Central memory CD4-positive, alpha-beta T cell (primary cell): ENCODE measurements around the gene MBNL1.
A peak's percentile ranks its signal among the peaks of the same experiment; 100 is the strongest.

Source experiments
- DNase-seq: peaks from one replicate; pipeline ENCODE4 v3.0.0; 2022
- total RNA-seq, 3 experiments: gene quantifications; one replicate each; lab custom pipeline; 2026; lab: John Stamatoyannopoulos, UW

Gene MBNL1, protein sequence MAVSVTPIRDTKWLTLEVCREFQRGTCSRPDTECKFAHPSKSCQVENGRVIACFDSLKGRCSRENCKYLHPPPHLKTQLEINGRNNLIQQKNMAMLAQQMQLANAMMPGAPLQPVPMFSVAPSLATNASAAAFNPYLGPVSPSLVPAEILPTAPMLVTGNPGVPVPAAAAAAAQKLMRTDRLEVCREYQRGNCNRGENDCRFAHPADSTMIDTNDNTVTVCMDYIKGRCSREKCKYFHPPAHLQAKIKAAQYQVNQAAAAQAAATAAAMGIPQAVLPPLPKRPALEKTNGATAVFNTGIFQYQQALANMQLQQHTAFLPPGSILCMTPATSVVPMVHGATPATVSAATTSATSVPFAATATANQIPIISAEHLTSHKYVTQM
- 644 to 1,044 (median 974) reads per million in 3 experiments for total RNA-seq

DNA sequence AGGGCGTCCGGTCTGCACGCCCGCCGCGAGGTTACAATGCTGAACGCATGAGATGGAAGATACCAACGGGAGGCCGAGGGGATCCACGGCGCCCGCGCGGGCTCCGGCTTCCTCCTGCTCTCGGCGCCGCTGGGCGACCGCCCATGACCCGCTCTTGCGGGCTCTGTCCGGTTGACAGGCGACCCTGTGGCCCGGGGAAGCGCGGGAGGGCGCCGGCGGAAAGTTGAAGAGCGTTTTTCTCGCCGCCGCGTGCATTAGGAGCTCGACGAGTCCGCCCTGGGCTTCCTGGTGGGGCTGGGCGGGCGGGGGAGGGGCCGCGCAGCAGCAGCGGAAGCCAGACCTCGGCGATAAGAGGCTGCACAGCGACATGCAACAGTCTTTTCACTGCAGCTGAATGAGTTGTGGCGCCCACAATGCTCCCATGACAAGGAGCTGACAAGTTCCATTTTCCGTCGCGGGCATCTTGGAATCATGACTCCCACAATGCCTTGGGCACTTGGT is at the start of gene MBNL1:
MBNL1 (plus strand) TSS at position 375 of the 501 bp plus-strand sequence. CDS start 31,265 bp downstream, outside the sequence.
- peak; percentile 81 for DNase-seq

DNA sequence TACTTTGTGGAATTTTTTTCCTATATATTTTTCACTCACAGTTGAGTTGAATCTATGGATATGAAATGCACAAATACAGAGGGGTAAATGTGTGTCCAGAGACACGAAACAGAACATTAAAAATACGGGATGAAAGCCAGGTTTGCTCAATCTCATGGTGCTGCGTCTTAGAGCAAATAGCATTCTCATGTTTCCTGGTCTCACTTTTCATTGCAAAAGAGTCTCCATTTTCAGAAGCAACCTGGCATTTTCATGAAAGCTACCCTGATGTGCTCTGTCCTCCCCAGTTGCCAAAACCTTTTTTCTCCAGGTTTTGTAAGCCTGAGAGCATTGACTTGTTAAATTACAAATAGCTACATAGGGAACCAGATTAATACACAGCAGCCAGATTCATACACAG is 49.5 kb upstream of the MBNL1 start:
- DNase-seq, result no peak

DNA sequence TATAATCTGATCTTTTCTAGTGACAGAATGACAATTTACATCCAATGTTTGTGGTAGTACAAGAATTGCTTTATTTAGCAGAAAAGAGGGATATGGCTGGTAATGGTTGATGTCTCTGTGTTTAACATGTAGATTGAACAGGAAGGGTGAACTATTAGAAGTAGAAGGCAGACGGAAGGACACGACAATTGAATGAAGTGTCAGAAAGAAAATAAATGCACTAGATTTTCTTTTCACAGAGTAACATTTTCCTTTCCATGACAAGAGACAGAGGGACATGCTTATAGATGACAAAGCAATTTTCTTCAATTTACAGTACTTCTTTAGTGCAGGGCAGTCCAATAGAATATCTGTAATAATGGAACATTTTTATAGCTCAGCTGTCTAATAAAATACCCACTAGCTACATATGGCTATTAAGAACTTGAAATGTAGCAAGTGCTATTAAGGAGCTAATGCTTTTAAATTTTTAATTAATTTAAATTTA is 48.9 kb upstream of the MBNL1 start:
- no peak for DNase-seq

DNA sequence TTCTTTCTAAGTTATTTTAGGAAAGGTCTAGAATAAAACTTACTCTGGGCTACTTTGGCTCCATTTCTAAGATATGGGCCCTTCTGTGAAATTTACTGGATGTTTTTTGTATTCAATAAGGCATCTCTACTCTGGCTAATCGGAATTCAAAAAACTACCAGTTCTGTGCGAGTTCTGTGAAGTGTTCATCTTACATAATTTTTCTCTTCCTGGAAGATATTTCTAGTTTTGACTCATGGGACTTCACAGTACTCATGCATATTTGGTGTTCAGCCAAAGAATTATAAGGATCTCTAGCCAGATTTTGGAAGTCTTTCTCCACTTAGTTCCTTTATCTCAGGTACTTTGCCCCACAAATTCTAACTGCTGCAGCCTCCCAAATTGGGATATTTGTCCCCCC is 46.4 kb upstream of the MBNL1 start:
- DNase-seq, result no peak

DNA sequence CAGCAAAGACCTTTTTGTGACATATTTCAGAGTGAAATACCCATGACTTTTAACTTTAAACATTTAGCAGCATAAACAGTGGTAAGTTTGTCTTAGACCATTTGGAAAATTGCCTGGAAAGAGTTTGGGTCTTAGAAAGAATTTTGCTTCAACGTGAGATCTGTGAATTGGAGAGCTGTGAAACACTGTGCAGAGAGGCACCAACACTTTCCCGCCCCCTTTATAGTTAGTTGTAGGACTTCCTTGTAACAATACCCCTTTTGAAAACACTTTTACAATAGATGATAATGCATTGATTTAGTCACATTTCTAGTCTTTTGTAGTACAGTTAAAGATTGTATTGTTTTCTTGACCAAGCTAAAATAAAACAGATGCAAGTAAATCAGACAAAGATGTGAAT is 43.5 kb upstream of the MBNL1 start:
- no peak for DNase-seq

DNA sequence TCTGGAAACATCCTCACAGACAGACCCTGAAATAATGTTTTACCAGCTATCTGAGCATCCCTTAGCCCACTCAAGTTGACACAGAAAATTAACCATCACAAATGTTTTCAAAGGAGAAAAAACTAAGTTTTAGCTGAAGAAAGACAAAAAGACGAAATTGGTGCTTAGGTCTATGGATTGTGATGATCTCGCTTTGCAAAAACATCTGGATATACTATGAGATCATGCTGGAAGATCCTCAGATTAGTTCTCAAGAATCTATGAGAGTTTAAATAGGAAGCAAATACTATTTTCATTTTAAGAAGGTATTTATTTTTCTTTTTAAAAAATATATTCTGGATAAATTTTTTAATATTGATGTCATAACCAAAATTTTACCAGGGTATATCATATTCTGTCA is 42.6 kb upstream of the MBNL1 start:
- DNase-seq, result no peak

DNA sequence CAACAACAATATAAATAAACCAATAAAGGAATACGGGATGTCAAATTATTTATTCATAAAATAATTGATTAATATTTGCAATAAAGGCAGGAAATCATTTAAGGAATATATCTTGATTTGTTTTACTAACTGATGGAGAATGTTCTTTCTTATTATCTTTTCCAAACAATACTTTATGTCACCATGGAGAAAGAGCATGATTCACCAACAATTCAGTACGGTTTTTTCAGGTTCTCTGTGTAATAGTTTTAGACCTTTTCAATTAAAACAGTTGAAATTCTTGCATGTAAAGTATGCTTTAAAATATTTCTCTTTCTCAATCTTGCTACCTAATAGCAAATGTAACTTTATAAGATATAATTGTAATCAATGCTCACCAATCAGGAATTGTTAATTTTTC is 41.7 kb upstream of the MBNL1 start:
- DNase-seq, result no peak

DNA sequence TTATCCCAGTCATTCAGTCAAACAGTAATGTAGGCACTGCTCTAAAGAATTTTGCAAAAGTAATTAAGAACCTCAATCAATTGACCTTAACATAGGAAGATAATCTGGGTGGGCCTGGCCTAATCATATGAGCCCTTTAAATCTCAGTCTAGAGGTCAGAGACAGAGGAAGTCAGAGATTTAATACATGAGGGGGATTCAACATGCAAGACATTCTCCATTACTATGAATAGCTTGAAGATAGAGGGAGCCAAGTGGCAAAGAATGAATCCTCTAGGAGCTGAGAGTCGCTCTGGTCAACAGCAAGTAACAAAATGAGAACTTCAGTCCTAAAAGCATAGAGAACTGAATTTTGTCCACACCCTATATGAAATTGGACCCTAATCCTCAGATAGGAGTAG is 39.0 kb upstream of the MBNL1 start:
- no peak for DNase-seq

DNA sequence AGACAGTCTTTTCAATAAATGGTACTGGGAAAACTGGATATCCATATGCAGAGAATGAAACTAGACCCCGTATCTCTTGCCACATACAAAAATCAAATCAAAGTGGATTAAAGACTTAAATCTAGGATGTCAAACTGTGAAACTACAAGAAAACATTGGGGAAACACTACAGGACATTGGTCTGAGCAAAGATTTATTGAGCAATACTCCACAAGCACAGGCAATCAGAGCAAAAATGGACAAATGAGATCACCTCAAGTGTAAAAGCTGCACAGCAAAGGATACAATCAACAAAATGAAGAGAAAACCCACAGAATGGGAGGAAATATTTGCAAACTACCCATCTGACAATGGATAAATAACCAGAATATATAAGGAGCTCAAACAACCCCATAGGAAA is 38.4 kb upstream of the MBNL1 start:
- DNase-seq, result no peak

DNA sequence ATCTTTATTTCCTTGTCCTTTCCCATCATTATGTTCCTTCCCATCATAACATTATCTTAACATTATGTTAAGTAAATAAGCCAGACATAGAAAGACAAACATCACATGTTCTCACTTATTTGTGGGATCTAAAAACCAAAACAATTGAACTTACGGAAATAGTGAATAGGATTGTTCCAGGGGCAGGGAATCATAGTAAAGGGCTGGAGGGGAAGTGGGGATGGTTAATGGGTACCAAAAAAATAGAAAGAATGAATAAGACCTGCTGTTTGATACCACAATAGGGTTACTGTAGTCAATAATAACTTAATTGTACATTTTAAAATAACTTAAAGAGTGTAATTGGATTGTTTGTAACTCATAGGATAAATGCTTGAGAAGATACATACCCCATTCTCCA is 36.7 kb upstream of the MBNL1 start:
- no peak for DNase-seq

DNA sequence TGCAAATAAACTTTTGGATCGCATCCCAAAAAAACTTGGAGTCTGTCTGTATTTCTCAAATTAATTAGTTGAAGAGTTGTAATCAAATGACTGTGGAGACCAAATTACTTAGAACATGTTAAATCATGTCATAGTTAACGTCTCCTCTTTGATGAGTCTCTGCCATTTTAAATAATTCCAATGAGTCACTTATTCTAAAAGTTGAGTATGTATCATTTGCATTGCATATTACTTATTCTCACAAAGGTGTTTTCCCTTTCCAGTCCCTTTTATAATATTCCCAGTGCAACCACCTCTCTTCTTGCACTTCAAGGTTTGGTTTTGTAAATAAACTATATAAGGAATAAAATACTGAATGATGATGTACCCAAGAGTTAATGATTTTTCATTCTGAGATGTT is 36.0 kb upstream of the MBNL1 start:
- DNase-seq, result no peak

DNA sequence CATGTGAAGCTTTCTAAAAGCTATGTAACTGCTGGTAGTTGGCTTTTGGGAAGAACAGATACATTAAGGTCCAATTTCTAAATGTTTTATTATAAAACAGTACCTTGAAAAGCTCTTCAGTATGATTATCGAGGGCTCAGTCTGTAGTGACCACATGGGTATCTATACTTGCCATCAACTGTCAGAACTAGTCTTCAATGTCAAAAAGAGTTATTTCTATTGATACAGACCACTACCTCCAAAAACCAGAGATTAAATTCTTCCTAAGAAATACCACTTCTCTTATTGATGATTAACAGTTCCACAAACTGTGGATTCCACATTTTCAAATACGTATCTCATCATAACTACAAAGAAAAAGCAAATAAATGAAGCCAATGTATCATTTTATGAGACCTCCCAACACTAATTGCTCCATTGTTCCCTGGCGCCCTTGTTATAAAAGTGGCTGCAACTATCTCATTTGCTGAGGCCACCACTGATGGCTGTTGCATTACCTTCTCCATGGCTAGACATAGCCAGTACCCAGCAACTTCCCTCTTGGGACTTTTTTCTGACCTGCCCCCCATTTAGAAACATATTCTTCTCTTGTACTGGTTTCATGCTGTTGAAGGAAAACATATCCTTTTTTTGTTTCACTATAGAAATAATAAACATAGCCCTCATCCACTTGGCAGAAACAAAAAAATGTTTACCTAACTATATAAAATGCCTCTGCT is 33.9 kb upstream of the MBNL1 start:
- DNase-seq, result no peak

DNA sequence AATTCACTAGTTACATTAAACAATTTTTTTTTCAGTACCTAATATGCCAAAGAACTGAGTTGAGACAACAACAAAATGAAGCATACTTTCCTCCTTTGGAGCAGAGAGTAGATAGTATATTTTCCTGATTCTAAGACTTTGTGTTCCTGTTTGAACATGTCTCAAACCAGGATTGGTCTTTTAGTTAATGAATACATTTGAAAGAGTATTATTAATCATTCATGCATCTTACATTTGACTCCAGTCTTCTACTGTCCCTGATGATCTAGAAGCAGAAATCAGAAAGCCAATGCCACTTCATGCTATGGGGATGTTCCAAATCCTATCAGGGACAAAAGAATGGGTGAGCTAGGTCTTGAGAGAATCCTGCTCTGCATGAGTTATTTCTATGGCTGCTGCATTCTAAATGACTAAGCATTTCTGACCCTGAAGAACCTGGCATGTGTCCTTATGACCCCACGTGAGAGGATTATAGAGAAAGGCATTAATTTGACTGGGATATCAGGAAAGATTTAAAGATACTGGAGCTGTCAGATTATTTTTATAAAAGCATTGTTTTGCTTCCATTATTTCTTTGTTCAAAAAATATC is 32.9 kb upstream of the MBNL1 start:
- no peak for DNase-seq

DNA sequence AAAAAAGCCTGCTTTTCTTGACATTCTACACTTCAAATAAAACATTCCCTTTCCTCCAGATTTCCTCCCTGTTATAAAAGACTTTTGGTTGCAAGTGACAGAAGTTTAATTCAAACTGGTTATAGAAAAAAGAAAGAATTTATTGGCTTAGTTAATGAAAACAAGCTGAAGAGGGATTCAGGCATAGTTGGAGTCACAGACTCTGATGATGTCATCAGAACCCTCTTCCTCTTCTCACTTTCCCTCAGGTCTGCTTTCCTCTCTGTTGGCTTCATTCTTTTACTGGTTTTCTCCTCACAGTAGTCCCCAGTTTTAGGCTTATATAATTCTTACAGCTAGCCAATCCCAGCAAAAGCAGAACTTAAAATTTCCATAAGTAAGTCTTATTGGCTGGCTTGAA is 32.0 kb upstream of the MBNL1 start:
- no peak for DNase-seq

DNA sequence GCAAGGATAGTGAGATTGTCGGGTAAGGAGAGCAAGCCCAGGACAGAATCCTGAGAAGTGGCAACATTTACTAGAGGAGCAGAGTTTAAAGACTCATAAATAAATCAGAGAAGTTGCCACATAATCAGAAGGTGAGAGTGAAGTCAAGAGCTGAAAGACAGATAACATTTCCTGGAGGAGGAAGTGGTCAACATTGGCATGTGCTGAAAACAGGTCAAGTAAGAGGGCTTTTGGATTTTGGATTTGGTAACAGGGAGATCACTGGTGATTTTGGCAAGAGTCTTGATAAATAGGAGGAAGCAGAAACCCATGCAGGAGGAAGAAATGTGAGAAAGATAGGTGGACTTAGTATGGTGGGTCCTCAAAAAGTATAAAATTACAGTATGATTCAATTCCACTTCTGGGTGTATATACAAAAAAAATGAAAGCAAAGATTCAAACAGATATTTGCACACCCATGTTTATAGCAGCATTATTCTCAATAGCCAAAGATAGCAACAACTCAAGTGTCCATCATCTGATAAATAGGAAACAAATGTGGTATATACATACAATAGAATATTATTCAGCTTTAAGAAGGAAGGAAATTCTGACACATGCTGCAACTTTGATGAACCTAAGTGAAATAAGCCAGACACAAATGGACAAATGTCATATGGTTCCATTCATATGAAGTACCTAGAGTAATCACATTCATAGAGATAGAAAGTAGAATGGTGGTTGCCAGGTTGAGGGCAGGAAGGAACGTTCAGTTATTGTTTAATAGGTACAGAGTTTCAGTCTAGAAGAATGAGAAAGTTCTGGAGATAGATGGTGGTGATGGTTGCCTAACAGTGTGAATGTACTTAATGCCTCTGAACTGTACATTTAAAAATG is 27.3 kb upstream of the MBNL1 start:
- DNase-seq, result no peak

DNA sequence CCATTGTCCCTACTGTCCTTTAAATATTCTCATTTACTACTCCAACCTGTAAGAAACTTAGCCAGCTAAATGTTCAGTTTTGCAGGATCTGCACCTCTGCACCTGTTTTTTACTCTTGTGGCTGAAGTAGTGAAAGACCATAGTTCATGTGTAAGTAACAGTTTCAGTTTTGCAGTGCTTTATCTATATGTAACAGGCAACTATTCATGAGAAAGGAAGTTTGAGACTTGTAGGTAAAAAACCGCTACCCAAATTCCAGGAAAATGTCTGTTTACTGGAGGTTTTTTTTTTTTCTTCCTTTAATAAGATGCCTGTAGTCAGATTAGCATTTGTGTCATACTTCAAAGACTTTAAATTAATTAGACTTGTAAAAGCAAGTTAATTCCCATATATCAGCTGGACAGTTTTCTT is 25.4 kb upstream of the MBNL1 start:
- DNase-seq, result peak; percentile 52

DNA sequence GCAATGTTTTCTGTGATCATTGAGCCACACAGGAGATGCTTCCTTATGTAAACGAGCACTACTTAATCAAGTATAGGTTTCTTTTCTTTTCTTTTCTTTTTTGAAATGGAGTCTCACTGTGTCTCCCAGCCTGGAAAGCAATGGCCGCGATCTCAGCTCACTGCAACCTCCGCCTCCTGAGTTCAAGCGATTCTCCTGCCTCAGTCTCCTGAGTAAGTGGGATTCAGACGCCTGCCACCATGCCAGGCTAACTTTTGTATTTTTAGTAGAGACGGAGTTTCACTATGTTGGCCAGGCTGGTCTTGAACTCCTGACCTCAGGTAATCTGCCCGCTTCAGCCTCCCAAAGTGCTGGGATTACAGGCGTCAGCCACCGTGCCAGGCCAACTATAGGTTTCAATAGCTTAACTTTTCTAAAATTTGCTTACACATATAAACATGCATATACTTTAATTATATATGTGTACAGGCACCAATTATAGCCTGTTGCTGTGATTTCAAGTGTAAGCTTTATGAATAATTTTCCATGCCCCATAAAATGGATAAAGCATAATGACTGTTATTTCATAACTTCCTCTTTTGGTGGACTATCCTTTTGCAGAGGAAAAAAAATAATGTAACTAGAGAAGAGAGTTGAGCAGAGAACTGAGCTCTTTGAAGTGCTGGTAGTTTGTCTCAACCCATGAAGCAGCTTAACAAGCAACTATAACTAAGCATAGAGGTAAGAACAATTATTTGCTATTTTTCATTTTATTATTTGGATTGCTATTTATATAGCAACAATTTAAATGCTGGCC is 24.8 kb upstream of the MBNL1 start:
- DNase-seq, result peak; percentile 41

DNA sequence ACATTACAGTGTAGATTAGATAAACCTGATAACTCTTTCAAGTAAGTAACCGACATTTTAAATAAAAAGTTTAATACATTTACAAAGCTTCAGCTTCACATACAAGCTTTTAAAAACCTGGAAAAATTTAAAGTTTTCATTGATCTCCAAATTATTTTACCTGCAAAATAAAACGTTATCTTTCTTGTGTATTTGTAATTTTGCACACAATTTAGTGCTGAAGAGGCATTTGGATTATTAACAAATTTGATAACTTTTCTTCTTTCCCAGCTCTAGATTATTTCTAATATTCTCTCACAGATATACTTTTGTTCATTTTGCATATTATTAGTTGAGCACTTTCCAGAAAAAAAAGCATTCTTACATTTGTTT is 24.2 kb upstream of the MBNL1 start:
- DNase-seq, result no peak

DNA sequence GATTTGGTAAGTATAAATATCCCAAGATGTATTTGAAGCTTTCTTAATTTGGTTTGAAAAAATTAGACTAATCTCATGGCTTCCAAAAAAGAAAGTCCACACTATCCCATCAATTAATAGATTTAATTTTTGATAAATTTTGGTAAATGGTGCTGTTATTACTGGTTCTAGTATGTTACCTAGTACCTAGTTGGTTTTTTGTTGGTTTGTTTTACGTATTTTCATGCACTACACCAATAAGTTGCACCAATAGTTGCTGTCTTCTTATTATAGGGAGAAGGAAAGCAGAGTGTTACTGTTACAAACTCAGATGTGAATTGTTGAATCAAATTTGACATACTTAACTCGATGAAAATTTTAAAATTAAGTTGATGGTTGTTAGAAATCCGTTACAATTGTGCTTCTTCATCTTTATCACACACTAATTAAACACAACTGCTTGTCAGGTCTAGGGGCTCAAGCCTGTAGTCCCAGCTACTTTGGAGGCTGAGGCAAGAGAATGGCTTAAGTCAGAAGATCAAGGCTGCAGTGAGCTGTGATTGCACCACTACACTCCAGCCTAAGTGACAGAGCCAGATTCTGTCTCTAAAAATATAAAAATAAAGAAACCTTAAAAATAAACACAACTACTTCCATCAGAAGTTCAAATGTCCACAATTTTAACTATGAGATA is 23.1 kb upstream of the MBNL1 start:
- DNase-seq, result no peak

DNA sequence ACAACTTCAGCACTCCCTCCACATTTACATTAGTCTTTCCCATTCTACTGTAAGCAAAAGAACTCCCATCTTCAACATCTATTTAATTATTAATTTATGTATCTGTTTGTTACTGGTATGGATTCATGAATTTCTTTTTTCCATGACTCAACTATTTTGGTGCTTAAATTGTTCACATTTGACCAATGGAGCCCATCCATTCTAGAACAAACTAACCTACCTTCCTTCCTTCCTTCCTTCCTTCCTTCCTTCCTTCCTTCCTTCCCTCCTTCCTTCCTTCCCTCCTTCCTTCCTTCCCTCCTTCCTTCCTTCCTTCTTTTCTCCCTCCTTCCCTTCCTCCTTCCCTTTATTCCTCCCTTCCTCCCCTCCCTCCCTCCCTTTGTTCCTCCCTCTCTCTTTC is 16.8 kb upstream of the MBNL1 start:
- DNase-seq, result no peak

DNA sequence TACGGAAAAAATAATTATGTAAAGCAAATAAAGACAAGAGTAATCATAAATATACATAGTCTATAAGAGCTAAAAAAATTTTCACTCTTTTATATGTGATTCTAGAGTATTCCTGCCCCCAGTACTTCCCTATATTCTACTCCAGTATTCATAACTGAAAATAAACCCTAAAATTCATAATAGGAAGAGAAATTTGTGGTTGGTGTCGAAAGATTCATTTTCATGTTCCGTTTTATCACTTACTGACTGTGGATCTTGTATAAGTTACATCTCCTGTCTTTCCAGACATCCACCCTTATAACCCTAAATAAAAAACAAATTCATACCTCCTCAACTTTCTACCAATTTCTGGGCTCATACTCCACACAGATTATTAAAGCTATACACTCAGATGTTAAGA is 16.0 kb upstream of the MBNL1 start:
- no peak for DNase-seq
